ENCODE results near the gene RAB7A.
"Not testable (repeated sequence)": the region's sequence is repeated elsewhere in the genome, so short reads cannot be mapped to it uniquely, and the experiment has no call there.

- TF ChIP-seq, protein P1, sequence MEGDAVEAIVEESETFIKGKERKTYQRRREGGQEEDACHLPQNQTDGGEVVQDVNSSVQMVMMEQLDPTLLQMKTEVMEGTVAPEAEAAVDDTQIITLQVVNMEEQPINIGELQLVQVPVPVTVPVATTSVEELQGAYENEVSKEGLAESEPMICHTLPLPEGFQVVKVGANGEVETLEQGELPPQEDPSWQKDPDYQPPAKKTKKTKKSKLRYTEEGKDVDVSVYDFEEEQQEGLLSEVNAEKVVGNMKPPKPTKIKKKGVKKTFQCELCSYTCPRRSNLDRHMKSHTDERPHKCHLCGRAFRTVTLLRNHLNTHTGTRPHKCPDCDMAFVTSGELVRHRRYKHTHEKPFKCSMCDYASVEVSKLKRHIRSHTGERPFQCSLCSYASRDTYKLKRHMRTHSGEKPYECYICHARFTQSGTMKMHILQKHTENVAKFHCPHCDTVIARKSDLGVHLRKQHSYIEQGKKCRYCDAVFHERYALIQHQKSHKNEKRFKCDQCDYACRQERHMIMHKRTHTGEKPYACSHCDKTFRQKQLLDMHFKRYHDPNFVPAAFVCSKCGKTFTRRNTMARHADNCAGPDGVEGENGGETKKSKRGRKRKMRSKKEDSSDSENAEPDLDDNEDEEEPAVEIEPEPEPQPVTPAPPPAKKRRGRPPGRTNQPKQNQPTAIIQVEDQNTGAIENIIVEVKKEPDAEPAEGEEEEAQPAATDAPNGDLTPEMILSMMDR (IDR thresholded peaks at IDR 0.05) = not testable (repeated sequence)
- not testable (repeated sequence) for TF ChIP-seq POLR2A (IDR thresholded peaks at IDR 0.05)
Measured at GRCh38 chr3:128773592-128773991, 47.6 kb downstream of the RAB7A start.

Data from thyroid gland (tissue), 4 donors.